HepG2 (cell line): ENCODE measurements around the gene SLC20A1. TPM values are rescaled to one million over a fixed set of nuclear protein-coding genes. Genes with fewer than 3 reads are reported as not detected.

Experiments used
- ATF6 ChIP-seq: sonication (generic); formaldehyde crosslinking; conservative IDR thresholded peaks from 2 replicates; pipeline ENCODE4 v1.4.0; 2020; ENCODE audit warnings: missing genetic modification reagents
- CERS6 ChIP-seq: sonication (generic); formaldehyde crosslinking; IDR thresholded peaks from 2 replicates; pipeline ENCODE4 v1.5.0; 2020; ENCODE audit warnings: missing genetic modification reagents
- ETS1 ChIP-seq: sonication (generic); formaldehyde crosslinking; IDR thresholded peaks from 2 replicates; pipeline ENCODE4 v1.4.0; 2020; ENCODE audit warnings: missing genetic modification reagents
- ISX ChIP-seq: sonication (generic); formaldehyde crosslinking; conservative IDR thresholded peaks from 2 replicates; pipeline ENCODE4 v1.5.0; 2020; ENCODE audit warnings: missing genetic modification reagents
- KMT2B ChIP-seq: IDR thresholded peaks from 2 replicates; pipeline ENCODE4 v1.6.1; 2016; ENCODE audit warnings: missing genetic modification reagents, missing compliant biosample characterization
- MLLT10 ChIP-seq: sonication (generic); formaldehyde crosslinking; IDR thresholded peaks from 2 replicates; pipeline ENCODE4 v1.4.0; 2020; ENCODE audit warnings: missing genetic modification reagents
- MTA3 ChIP-seq: sonication (generic); formaldehyde crosslinking; IDR thresholded peaks from 2 replicates; pipeline ENCODE4 v1.4.0; 2020; ENCODE audit warnings: missing genetic modification reagents
- MXD4 ChIP-seq: IDR thresholded peaks from 2 replicates; pipeline ENCODE4 v1.6.1; 2016; ENCODE audit warnings: mild to moderate bottlenecking, missing biosample characterization, missing genetic modification reagents
- PAXIP1 ChIP-seq: sonication (generic); formaldehyde crosslinking; conservative IDR thresholded peaks from 2 replicates; pipeline ENCODE4 v1.4.0; 2020; ENCODE audit warnings: mild to moderate bottlenecking, missing genetic modification reagents, moderate library complexity
- RBM39 ChIP-seq: fragments of 200-400 bp; formaldehyde crosslinking; IDR thresholded peaks from one replicate; pipeline ENCODE4 v1.6.1; 2018; ENCODE audit warnings: antibody characterized with exemption, mild to moderate bottlenecking, low read depth, low read length; ENCODE audit not compliant: poor library complexity, severe bottlenecking
- SP1 ChIP-seq, 2 experiments: fragments of 450-650 bp in 1 of 2; sonication (generic) in 1 of 2; formaldehyde crosslinking in 1 of 2; IDR thresholded peaks; 2 replicates each; pipeline versions ENCODE4 v1.4.0 to v1.6.1; 2016 to 2020; ENCODE audit warnings: missing genetic modification reagents in 1 of 2
- XRCC5 ChIP-seq: fragments of 200-400 bp; formaldehyde crosslinking; optimal IDR thresholded peaks from 2 replicates; pipeline ENCODE3; 2017; ENCODE audit warnings: mild to moderate bottlenecking, low read length
- ZBTB26 ChIP-seq: IDR thresholded peaks from 2 replicates; pipeline ENCODE4 v1.6.1; 2016; ENCODE audit warnings: missing compliant biosample characterization, missing genetic modification reagents, borderline replicate concordance
- ZMYM4 ChIP-seq: sonication (generic); formaldehyde crosslinking; IDR thresholded peaks from 2 replicates; pipeline ENCODE4 v1.8.1; 2023; ENCODE audit warnings: mild to moderate bottlenecking, missing genetic modification reagents
- ZNF33B ChIP-seq: sonication (generic); formaldehyde crosslinking; IDR thresholded peaks from 2 replicates; pipeline ENCODE4 v1.5.1; 2020; ENCODE audit warnings: mild to moderate bottlenecking, missing genetic modification reagents
- ZNF451 ChIP-seq: sonication (generic); formaldehyde crosslinking; IDR thresholded peaks from 2 replicates; pipeline ENCODE4 v1.5.0; 2020; ENCODE audit warnings: mild to moderate bottlenecking, missing genetic modification reagents
- ZNF589 ChIP-seq: sonication (generic); formaldehyde crosslinking; conservative IDR thresholded peaks from 2 replicates; pipeline ENCODE4 v1.8.0; 2022; ENCODE audit warnings: mild to moderate bottlenecking, moderate library complexity, missing genetic modification reagents
- ZNF672 ChIP-seq: sonication (generic); formaldehyde crosslinking; IDR thresholded peaks from 2 replicates; pipeline ENCODE4 v1.8.1; 2022; ENCODE audit warnings: missing genetic modification reagents
- ZNF878 ChIP-seq: sonication (generic); formaldehyde crosslinking; IDR thresholded peaks from 2 replicates; pipeline ENCODE4 v1.8.1; 2023; ENCODE audit warnings: mild to moderate bottlenecking, missing genetic modification reagents, moderate library complexity
- polyA plus RNA-seq, 8 experiments: library from polyadenylated mRNA; depleted of rRNA in 3 of 8; stranded (reverse) in 7 of 8; unstranded in 1 of 8; fragments of >200 nt; fragmentation: Illumina TruSeq in 4 of 8; extraction: Trizol in 4 of 8; gene quantifications; 2 replicates each; pipeline versions ENCODE4 v1.2.1 to v1.2.3, GENCODE V29; 2011 to 2016; ENCODE audit warnings: low read depth in 4 of 8, missing spikeins in 1 of 8, mixed read lengths in 1 of 8; ENCODE audit not compliant: insufficient read depth in 1 of 8
- total RNA-seq, 5 experiments: library from RNA; depleted of rRNA; stranded (reverse); fragments of >200 nt; fragmentation: Illumina TruSeq; extraction: Trizol; gene quantifications; 2 replicates each; pipeline ENCODE4 v1.2.3, GENCODE V29; 2016; ENCODE audit warnings: low read depth in 1 of 5

Gene SLC20A1
- total and polyA plus RNA-seq, 2 of the 13 experiments (the other 11 are each of a cell fraction or from before 2014, with no cell fraction given), result 54.0 to 85.9 TPM

- TF ChIP-seq ZMYM4 (CRISPR knock-in tag) (peak; percentile 44), PAXIP1 (CRISPR knock-in tag) (peak; percentile 98), MXD4 (CRISPR knock-in tag) (no peak), ZNF589 (CRISPR knock-in tag) (no peak), MLLT10 (CRISPR knock-in tag) (no peak), ZNF878 (CRISPR knock-in tag) (peak; percentile 75; the same call in 1 of the 2 replicates), ETS1 (CRISPR knock-in tag) (no peak), ZNF672 (CRISPR knock-in tag) (no peak), SP1 (IDR thresholded peaks at IDR 0.05) (no peak), SP1 (CRISPR knock-in tag; IDR thresholded peaks at IDR 0.05) (no peak), ZBTB26 (CRISPR knock-in tag) (no peak), KMT2B (CRISPR knock-in tag) (no peak), ISX (CRISPR knock-in tag) (no peak), ZNF33B (CRISPR knock-in tag) (no peak), RBM39 (no peak), MTA3 (no peak), XRCC5 (peak; percentile 24), ATF6 (CRISPR knock-in tag) (0 out of 2 replicates have a peak, but pooled peaks have one; percentile 62), CERS6 (CRISPR knock-in tag) (no peak), ZNF451 (CRISPR knock-in tag) (no peak)
These were observed 1.4 kb upstream of the SLC20A1 start (continued) for GRCh38 chr2:112644155-112644932.
